HG03442 (cell line): Measurements from ENCODE around the gene LRATD1.
"Not testable (repeated sequence)": the region's sequence is repeated elsewhere in the genome, so short reads cannot be mapped to it uniquely, and the experiment has no call there.

Experiments
- ATAC-seq: cut with Tn5 transposase; IDR thresholded peaks from one replicate; pipeline ENCODE4 v1.9.1; 2021; ENCODE audit warnings: mild to moderate bottlenecking, moderate library complexity; ENCODE audit not compliant: unreplicated experiment

Gene LRATD1

GRCh38 chr2:14632133-14632936, at the start of gene LRATD1:
Gene LRATD1, plus strand, starts transcription at chr2:14632717. Its CDS starts 1,263 bp downstream, at chr2:14633980.
- ATAC-seq: no peak

GRCh38 chr2:14583059-14583458, 49.5 kb upstream of the LRATD1 start:
- no peak for ATAC-seq

- ATAC-seq: no peak
These were observed 48.7 kb upstream of the LRATD1 start for GRCh38 chr2:14583802-14584201.

- ATAC-seq: no peak
These were observed 45.4 kb upstream of the LRATD1 start for GRCh38 chr2:14587119-14587518.

GRCh38 chr2:14601156-14601770, 31.3 kb upstream of the LRATD1 start:
- ATAC-seq: no peak

GRCh38 chr2:14602309-14602708, 30.2 kb upstream of the LRATD1 start:
- no peak for ATAC-seq

- no peak for ATAC-seq
These were observed 28.8 kb upstream of the LRATD1 start for GRCh38 chr2:14603676-14604075.

GRCh38 chr2:14608245-14608644, 24.3 kb upstream of the LRATD1 start:
- ATAC-seq: no peak

GRCh38 chr2:14614017-14614416, 18.5 kb upstream of the LRATD1 start:
- no peak for ATAC-seq

- ATAC-seq: no peak
These were observed 17.4 kb upstream of the LRATD1 start for GRCh38 chr2:14615121-14615520.

GRCh38 chr2:14615760-14616159, 16.8 kb upstream of the LRATD1 start:
- ATAC-seq: no peak

GRCh38 chr2:14616342-14616741, 16.2 kb upstream of the LRATD1 start:
- ATAC-seq: no peak

- ATAC-seq: no peak
These were observed 15.6 kb upstream of the LRATD1 start for GRCh38 chr2:14616950-14617349.

- ATAC-seq: no peak
These were observed 13.1 kb upstream of the LRATD1 start for GRCh38 chr2:14619441-14619840.

- ATAC-seq: no peak
These were observed 11.4 kb upstream of the LRATD1 start for GRCh38 chr2:14621114-14621513.

- no peak for ATAC-seq
These were observed 10.5 kb upstream of the LRATD1 start for GRCh38 chr2:14621906-14622549.

GRCh38 chr2:14622550-14622939, 10.0 kb upstream of the LRATD1 start:
- ATAC-seq: not testable (repeated sequence)

GRCh38 chr2:14623237-14623636, 9.3 kb upstream of the LRATD1 start:
- ATAC-seq: no peak

GRCh38 chr2:14626873-14627272, 5.6 kb upstream of the LRATD1 start:
- ATAC-seq: no peak

GRCh38 chr2:14628901-14629300, 3.6 kb upstream of the LRATD1 start:
- ATAC-seq: no peak

- no peak for ATAC-seq
These were observed 994 bp upstream of the LRATD1 start for GRCh38 chr2:14631406-14632040.

- no peak for ATAC-seq
These were observed 544 bp downstream of the LRATD1 start for GRCh38 chr2:14633061-14633460.
